Stimulated activated CD8-positive, alpha-beta memory T cell treated with anti-CD3 and anti-CD28 coated beads, Interleukin-7, amount 100 ng/mL, for 24 hours (primary cell): ENCODE data around the gene TESK1.

Experiments
- DNase-seq: peaks from one replicate; pipeline ENCODE4 v3.0.0-alpha.2; 2020; ENCODE audit warnings: low read depth

Gene TESK1

DNA sequence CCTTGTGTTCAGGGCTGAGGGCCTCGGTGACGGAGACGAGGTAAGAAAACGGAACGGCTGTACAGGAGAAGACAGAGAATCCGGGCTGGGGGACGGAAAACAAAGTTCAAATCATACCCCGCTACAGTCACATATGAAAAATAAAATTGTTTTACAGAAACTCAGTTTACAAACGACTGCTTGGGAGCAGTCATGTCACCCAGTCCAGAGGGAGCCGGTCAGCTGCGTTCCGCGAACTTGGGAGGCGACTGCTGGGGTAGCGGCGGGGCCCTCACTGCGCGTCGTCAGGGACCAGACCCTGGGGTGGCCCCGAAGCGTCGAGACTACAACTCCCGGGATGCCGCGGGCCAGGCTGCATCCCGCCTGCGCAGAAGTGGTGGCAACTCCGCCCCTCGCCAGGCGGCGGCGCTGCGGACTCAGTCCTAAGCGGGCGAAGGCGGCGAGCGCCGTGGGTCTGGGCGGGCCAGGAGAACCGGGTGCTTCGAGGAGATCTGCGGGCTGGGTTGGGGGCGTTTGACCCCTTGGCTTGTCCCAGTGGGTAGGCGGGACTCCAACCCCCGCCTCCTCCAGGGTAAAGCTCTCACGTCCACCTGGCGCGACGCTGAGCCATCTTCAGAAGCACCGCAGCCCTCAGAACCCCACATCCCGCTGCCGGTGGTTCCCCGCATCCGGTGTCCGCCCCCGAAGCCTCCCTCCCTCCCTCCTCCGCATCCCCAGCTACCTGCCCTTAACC lies 41.6 kb downstream of the TESK1 start:
- DNase-seq = peak; percentile 83

- no peak for DNase-seq
These were observed 44.6 kb downstream of the TESK1 start for GRCh38 chr9:35649431-35650340.

- no peak for DNase-seq
These were observed 45.5 kb downstream of the TESK1 start, which contains the start of gene SIT1 for GRCh38 chr9:35650341-35651158. Gene SIT1, minus strand, starts transcription at chr9:35650931. Its CDS starts 78 bp downstream, at chr9:35650853.

DNA sequence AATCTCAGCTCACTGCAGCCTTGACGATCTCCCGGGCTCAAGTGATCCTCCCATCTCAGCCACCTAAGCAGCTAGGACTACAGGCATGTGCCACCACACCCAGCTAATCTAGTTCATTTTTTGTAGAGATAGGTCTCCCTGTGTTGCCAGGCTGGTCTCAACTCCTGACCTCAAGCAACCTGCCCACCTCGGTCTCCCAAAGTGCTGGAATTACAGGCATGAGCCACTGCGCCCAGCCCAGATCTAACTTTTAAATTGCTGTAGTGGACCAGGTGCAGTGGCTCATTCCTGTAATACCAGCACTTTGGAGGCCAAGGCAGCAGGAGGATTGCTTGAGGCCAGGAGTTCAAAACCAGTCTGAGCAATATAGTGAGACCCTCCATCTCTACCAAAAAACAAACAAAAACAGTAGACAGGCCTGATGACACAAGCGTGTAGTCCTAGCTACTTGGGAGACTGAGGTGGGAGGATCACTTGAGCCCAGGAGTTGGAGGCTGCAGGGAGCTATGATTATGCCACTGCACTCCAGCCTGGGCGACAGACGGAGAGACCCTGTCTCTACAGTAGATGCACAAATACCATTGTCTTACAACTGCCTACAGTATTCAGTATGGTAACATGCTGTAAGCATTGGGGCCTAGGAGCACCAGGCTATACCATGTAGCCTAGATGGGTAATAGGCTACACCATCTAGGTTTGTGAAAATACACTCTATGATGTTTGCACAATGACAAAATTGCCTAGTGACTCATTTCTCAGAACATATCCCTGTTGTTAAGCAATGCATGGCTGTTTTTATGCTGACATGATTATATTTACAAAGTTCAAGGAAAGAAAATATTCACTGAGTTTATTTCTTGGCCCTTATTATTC lies 47.1 kb downstream of the TESK1 start:
- no peak for DNase-seq

GRCh38 chr9:35652829-35653209 lies 47.8 kb downstream of the TESK1 start:
- no peak for DNase-seq

- DNase-seq = no peak
These were observed 48.5 kb downstream of the TESK1 start for GRCh38 chr9:35653611-35654010.

DNA sequence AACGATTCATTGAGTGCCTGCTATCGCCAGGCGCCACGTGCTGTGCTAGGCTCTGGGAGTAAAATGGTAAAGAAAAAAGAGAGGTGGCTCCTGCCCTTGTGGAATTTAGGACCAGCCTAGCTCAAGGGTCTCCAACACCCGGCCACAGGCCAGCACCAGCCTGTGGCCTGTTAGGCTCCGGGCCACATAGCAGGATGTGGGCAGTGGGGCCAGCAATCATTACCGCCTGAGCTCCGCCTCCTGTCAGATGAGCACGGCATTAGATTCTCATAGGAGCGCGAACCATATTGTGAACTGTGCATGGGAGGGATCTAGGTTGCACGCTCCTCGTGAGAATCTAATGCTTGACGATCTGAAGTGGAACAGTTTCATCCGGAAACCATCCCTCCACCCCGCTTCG lies 51.3 kb downstream of the TESK1 start:
- DNase-seq = no peak

- DNase-seq = no peak
These were observed 51.9 kb downstream of the TESK1 start for GRCh38 chr9:35656831-35657545.

GRCh38 chr9:35657546-35658136 lies 52.6 kb downstream of the TESK1 start, which contains the start of gene RMRP:
Gene RMRP, minus strand, starts transcription at chr9:35658019.
- peak; percentile 90 for DNase-seq

GRCh38 chr9:35658137-35658967 lies 53.3 kb downstream of the TESK1 start, which contains the start of gene CCDC107:
Gene CCDC107, plus strand, starts transcription at chr9:35658292. Its CDS starts 88 bp downstream, at chr9:35658380.
- peak; percentile 61 for DNase-seq

- DNase-seq = no peak
These were observed 53.8 kb downstream of the TESK1 start for GRCh38 chr9:35658968-35659220.

DNA sequence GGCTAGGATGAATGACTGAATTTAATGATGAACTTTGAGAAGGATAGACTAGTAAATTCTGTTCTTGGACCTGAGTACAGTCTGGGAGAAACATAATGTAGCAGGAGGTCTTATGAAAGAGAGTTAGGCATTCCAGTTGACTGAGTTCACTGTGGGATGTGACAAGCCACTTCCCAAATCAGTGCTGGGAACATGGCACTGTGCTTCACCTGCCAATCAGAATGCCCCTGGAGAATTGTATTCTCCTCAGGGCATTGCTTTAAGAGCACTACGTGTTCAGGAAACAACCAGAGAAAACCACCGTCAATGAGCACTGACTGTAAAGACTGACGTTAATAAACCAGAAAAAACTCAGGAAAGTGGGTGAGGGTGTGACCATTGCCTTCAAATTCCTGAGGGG lies 54.3 kb downstream of the TESK1 start:
- no peak for DNase-seq
